ENCODE measurements around the gene C1S. TPM values are rescaled to one million over a fixed set of nuclear protein-coding genes. Genes with fewer than 3 reads are reported as not detected.
"Not testable (repeated sequence)": the region's sequence is repeated elsewhere in the genome, so short reads cannot be mapped to it uniquely, and the experiment has no call there.

The C1S gene
- 116 TPM for total RNA-seq
- long read RNA-seq, transcript C1S-202 (12 exons, 2,635 nt), result minor isoform, 43 of 230 reads
- long read RNA-seq, transcript C1S-201 (12 exons, 2,972 nt), result major isoform, 159 of 230 reads
- long read RNA-seq, partial matches to known transcripts, result 10 of 230 reads
- long read RNA-seq, other reads (novel, unspliced or antisense), result 17 of 230 reads

GRCh38 chr12:7060353-7060954 lies at the start of gene C1S:
TSS of gene C1S (plus strand) at chr12:7060718. CDS start at chr12:7061913, 1,195 bp downstream.
- intact Hi-C loops (cut with micrococcal nuclease), result loop anchor here (10.0 kb wide), 1 partner anchor 54 kb away; no protein-coding TSS in a partner anchor
- ATAC-seq, result peak; percentile 98
- DNase-seq, result peak; percentile 71

GRCh38 chr12:7011398-7011797 lies 49.1 kb upstream of the C1S start:
- DNase-seq; ATAC-seq; intact Hi-C loops (cut with micrococcal nuclease): not testable (repeated sequence)

GRCh38 chr12:7012024-7012607 lies 48.4 kb upstream of the C1S start:
- intact Hi-C loops (cut with micrococcal nuclease), result no loop called here
- no peak for DNase-seq
- peak; percentile 56 for ATAC-seq

- no peak for DNase-seq
- no peak for ATAC-seq
- intact Hi-C loops (cut with micrococcal nuclease), result no loop called here
Measured at GRCh38 chr12:7013101-7013500, 47.4 kb upstream of the C1S start.

- intact Hi-C loops (cut with micrococcal nuclease), result no loop called here
- ATAC-seq, result no peak
- no peak for DNase-seq
Measured at GRCh38 chr12:7015555-7016370, 44.8 kb upstream of the C1S start.

GRCh38 chr12:7016958-7017571 lies 43.5 kb upstream of the C1S start:
- no peak for ATAC-seq
- intact Hi-C loops (cut with micrococcal nuclease), result no loop called here
- no peak for DNase-seq

- intact Hi-C loops (cut with micrococcal nuclease), result no loop called here
- ATAC-seq (peak; percentile 39), DNase-seq (no peak)
Measured at GRCh38 chr12:7017870-7018349, 42.6 kb upstream of the C1S start.

GRCh38 chr12:7018350-7019042 lies 42.0 kb upstream of the C1S start, which contains the start of gene LPCAT3:
TSS of gene LPCAT3 (minus strand) at chr12:7018476. CDS start at chr12:7018424, 52 bp downstream.
- intact Hi-C loops (cut with micrococcal nuclease), result no loop called here
- DNase-seq, result peak; percentile 99
- peak; percentile 95 for ATAC-seq

- no peak for ATAC-seq
- no peak for DNase-seq
- intact Hi-C loops (cut with micrococcal nuclease), result no loop called here
Measured at GRCh38 chr12:7019043-7019569, 41.4 kb upstream of the C1S start.

- intact Hi-C loops (cut with micrococcal nuclease), result no loop called here
- ATAC-seq (no peak), DNase-seq (no peak)
Measured at GRCh38 chr12:7021956-7022355, 38.6 kb upstream of the C1S start.

GRCh38 chr12:7023114-7023513 lies 37.4 kb upstream of the C1S start:
- DNase-seq (no peak), ATAC-seq (no peak)
- intact Hi-C loops (cut with micrococcal nuclease), result no loop called here

GRCh38 chr12:7026854-7027253 lies 33.7 kb upstream of the C1S start:
- ATAC-seq (no peak), DNase-seq (no peak)
- intact Hi-C loops (cut with micrococcal nuclease), result no loop called here

GRCh38 chr12:7031306-7031705 lies 29.2 kb upstream of the C1S start:
- DNase-seq, result no peak
- intact Hi-C loops (cut with micrococcal nuclease), result no loop called here
- ATAC-seq, result no peak

- intact Hi-C loops (cut with micrococcal nuclease), result no loop called here
- no peak for ATAC-seq
- DNase-seq, result no peak
Measured at GRCh38 chr12:7032990-7033389, 27.5 kb upstream of the C1S start.

GRCh38 chr12:7034464-7034863 lies 26.1 kb upstream of the C1S start:
- intact Hi-C loops (cut with micrococcal nuclease), result no loop called here
- DNase-seq, result no peak

GRCh38 chr12:7035463-7035862 lies 25.1 kb upstream of the C1S start:
- DNase-seq (no peak), ATAC-seq (peak; percentile 15)
- intact Hi-C loops (cut with micrococcal nuclease), result no loop called here

More at GRCh38 chr12:7034464-7034863, 26.1 kb upstream of the C1S start:
- ATAC-seq, result no peak

- DNase-seq; ATAC-seq; intact Hi-C loops (cut with micrococcal nuclease): not testable (repeated sequence)
Measured at GRCh38 chr12:7037411-7037810, 23.1 kb upstream of the C1S start.

- no peak for ATAC-seq
Measured at GRCh38 chr12:7038591-7038990, 21.9 kb upstream of the C1S start.

More at GRCh38 chr12:7038591-7038990, 21.9 kb upstream of the C1S start:
- intact Hi-C loops (cut with micrococcal nuclease), result no loop called here
- no peak for DNase-seq
